ENCODE data around the gene UBP1. TPM values are rescaled to one million over a fixed set of nuclear protein-coding genes. Genes with fewer than 3 reads are reported as not detected.

Gene UBP1
- total and polyA plus RNA-seq, 9 of the 15 experiments (the other 6 are each of a cell fraction or from before 2014, with no cell fraction given): 13.6 to 143 (median 79.6) TPM

- in situ Hi-C loops (cut with MboI) (loop anchor here (10.0 kb wide), 1 partner anchor 423 kb away; the partner anchor contains the start of gene CCR4), intact Hi-C loops (cut with micrococcal nuclease) (loop anchor here (2.0 kb wide), 1 partner anchor 409 kb away; no protein-coding TSS in a partner anchor)
- Histone ChIP-seq H3K27me3 (ENCODE audit: control insufficient read depth in 2 of 2, insufficient read depth in 2 of 2, low read length in 2 of 2) (no peaks in the 10 kb centered on the region), H3K36me3 (ENCODE audit: control insufficient read depth, insufficient read depth, low read length) (no peaks in the 10 kb centered on the region), H4K20me1 (replicated peaks; ENCODE audit: control insufficient read depth, insufficient read depth, low read length) (no peaks in the 10 kb centered on the region), H3K4me2 (ENCODE audit: insufficient read depth, low read length) (no peak overlapping the region), H3K79me2 (ENCODE audit: control insufficient read depth, insufficient read depth, low read length) (no peaks in the 10 kb centered on the region), H3K9me1 (ENCODE audit: control insufficient read depth, insufficient read depth, low read length) (no peaks in the 10 kb centered on the region), H3K4me3 (no peak overlapping the region), H3K27ac (ENCODE audit: extremely low read depth, low read depth, low read length) (no peak overlapping the region), H3K4me1 (replicated peaks in 1 of 2; ENCODE audit: control insufficient read depth in 2 of 2, insufficient read depth in 2 of 2, low read length in 2 of 2) (no peaks in the 10 kb centered on the region; a peak in 2 of 5 replicates), H3K9me3 (replicated peaks; ENCODE audit: control insufficient read depth, insufficient read depth, low read depth, low read length) (no peaks in the 10 kb centered on the region), H2AFZ (ENCODE audit: low read depth, low read length) (no peak overlapping the region), H3K9ac (ENCODE audit: insufficient read depth in 1 of 2, low read depth in 2 of 2, low read length in 2 of 2) (0 out of 4 replicates have a peak overlapping the region, but pooled peaks of 1 of the 2 experiments have one; percentile 39)
- no TSS peak for BruUV-seq (replicated peaks)
- CTCF ChIA-PET (ENCODE audit: low intra/inter-chr PET ratio): no interaction called here
- POLR2A ChIA-PET: interaction anchor here (0.7 kb wide), 1 partner anchor 13 kb away, joined by 4 read pairs; no protein-coding TSS in a partner anchor
- WGBS (ENCODE audit: insufficient coverage, low coverage, missing lambda C conversion rate): 56% methylated on average over 3 of the region's 3 CpGs
- ATAC-seq: peak; percentile 25
- FAIRE-seq: peak; percentile 32
- no peak for DNase-seq (ENCODE audit: extremely low read depth in 1 of 4, low spot score in 3 of 4)
- TF ChIP-seq POLR2AphosphoS2 (IDR thresholded peaks at IDR 0.05; ENCODE audit: low read length): no peak
- TF ChIP-seq FOXK2 (conservative IDR thresholded peaks at IDR 0.05 in 1 of 2, IDR thresholded peaks at IDR 0.05 in 1 of 2; ENCODE audit: low read depth in 2 of 2): no peak
- TF ChIP-seq TAF15 (IDR thresholded peaks at IDR 0.05; ENCODE audit: low read depth, low read length): no peak
- TF ChIP-seq MXD1 (CRISPR knock-in tag; IDR thresholded peaks at IDR 0.05; ENCODE audit: borderline replicate concordance, poor library complexity, severe bottlenecking): no peak
- no peak for TF ChIP-seq ZNF780A (CRISPR knock-in tag; IDR thresholded peaks at IDR 0.05)
- no peak for TF ChIP-seq CBX1 (IDR thresholded peaks at IDR 0.05; ENCODE audit: low read depth)
- TF ChIP-seq BRCA1 (IDR thresholded peaks at IDR 0.05): no peak
- no peak for TF ChIP-seq BRCA1 (CRISPR knock-in tag; IDR thresholded peaks at IDR 0.05)
- no peak for TF ChIP-seq TCFL5 (CRISPR knock-in tag; conservative IDR thresholded peaks at IDR 0.05)
- no peak for TF ChIP-seq LARP7 (IDR thresholded peaks at IDR 0.05)
- no peak for TF ChIP-seq ADNP (tag; IDR thresholded peaks at IDR 0.05)
- TF ChIP-seq ZNF75A (CRISPR knock-in tag; IDR thresholded peaks at IDR 0.05): no peak
- no peak for TF ChIP-seq ZBTB33 (CRISPR knock-in tag; IDR thresholded peaks at IDR 0.05)
- no peak for TF ChIP-seq HIVEP1 (CRISPR knock-in tag; IDR thresholded peaks at IDR 0.05)
- no peak for TF ChIP-seq THRB (CRISPR knock-in tag; conservative IDR thresholded peaks at IDR 0.05)
- TF ChIP-seq TOE1 (IDR thresholded peaks at IDR 0.05; ENCODE audit: borderline replicate concordance): no peak
- no peak for TF ChIP-seq TOE1 (CRISPR knock-in tag; IDR thresholded peaks at IDR 0.05; ENCODE audit: borderline replicate concordance, low read depth)
- TF ChIP-seq SIN3B (IDR thresholded peaks at IDR 0.05; ENCODE audit: low read depth): no peak
- TF ChIP-seq NR3C1 (CRISPR knock-in tag; IDR thresholded peaks at IDR 0.05): no peak
These were observed 62.3 kb downstream of the UBP1 start for GRCh38 chr3:33377931-33378330.
